HG03571 (cell line): Measurements from ENCODE around the gene ADAMTSL3.
"Not testable (repeated sequence)": the region's sequence is repeated elsewhere in the genome, so short reads cannot be mapped to it uniquely, and the experiment has no call there.

ENCODE experiments used
- ATAC-seq: cut with Tn5 transposase; IDR thresholded peaks from one replicate; pipeline ENCODE4 v1.9.1; 2021; ENCODE audit not compliant: unreplicated experiment

The ADAMTSL3 gene

DNA sequence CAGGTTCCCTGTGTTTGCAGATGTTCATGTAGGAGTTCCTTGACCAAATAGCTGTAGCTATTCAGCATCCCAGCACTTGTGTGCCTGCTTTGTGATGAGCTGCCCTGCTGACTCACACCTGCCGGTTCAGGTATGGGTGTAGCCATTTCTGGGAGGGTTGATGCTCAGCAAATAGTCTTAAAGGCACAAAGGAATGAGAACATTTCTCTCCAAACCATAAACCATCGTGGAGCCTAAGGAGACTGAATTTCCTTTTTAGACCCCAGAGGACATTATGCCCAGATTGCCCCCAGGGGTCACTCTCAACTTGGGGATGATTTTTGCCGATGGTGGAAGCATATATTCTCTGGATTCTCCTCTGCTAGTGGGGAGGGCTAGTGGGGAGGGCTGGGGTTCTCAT, 80.6 kb downstream of the ADAMTSL3 start:
- no peak for ATAC-seq

DNA sequence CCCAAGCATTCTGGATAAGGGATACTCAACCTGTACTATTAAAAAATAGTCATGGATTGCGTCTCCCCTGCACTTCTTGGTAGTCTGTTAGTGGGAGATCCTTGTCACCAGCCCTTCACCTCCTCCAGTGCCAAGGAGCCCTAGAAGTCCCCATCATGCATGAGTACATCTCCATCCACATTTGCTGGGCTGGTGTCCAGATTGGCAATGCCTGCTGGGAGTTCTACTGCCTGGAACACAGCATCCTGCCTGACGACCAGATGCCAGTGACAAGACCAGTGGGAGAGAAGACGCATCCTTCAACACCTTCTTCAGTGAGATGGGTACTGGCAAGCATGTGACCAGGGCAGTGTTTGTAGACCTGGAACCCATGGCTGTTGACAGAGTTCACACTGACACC, 85.7 kb downstream of the ADAMTSL3 start:
- no peak for ATAC-seq

DNA sequence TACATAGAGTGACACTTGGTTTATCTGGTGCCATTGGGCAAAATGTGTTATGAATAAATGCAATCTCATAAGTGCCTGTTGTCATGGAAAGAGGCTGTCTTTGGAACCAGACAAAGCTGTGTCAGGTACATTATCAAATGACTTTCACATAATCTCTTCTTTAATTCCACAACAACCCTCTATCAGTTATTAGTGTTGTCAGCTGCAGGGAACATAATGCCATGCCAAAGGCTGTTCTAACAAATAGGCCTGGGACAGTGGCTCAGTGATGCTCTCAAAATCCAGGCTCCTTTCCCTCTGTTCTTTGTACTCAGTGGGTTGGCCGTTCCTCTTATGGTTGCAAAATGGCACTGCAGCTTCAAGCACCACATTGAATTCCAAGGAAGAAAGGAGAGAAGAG, 91.8 kb downstream of the ADAMTSL3 start:
- ATAC-seq = no peak

DNA sequence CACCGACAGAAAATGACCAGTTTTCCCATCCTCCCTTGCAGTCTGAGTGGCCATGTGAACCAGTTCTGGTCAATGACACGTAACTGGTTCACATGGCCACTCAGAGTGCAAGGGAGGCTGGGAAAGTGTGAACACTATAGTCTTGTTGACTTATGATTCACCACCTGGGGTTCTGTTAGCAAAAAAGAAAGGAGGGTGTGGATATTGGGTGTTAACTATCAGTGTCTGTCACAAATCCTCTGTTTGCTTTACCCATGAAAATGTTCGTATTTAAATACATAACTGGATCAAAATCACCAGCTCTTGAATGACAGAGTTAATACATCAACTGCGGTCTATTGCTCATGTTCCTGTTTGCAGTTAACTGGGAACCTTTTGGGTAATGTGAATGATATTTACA, 92.3 kb downstream of the ADAMTSL3 start:
- ATAC-seq = no peak

DNA sequence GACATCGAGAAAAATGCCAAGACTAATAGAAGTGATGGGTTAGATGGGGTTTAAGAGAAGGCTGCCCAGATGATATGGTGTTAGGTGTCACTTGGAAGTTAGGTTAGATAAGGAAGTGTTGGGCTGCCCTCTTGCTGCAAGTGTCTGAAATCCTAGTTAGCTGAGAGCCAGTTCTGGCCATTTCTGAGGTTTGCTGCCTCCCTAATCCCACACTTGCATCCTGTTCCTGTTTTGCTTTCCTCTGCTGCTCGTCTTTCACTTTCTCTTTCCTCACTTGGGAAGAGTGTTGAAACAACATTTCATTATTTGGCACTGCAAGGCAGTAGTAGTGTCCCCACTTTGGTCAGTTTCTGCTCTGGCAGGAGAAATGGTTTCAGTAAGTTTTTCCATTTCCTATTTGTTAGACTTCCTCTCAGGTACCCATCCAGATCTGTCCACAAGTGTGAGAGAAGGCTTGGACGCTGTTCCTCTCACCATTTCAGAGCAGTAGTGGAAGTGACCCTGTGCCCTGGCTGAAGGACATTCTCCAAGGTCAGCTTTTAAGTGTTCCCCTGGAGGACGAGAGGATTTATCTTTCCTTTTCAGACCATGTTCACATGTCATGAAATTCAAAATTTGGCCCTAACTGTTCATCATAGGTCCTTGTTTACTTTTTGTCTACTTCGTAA, 93.3 kb downstream of the ADAMTSL3 start:
- ATAC-seq = no peak

DNA sequence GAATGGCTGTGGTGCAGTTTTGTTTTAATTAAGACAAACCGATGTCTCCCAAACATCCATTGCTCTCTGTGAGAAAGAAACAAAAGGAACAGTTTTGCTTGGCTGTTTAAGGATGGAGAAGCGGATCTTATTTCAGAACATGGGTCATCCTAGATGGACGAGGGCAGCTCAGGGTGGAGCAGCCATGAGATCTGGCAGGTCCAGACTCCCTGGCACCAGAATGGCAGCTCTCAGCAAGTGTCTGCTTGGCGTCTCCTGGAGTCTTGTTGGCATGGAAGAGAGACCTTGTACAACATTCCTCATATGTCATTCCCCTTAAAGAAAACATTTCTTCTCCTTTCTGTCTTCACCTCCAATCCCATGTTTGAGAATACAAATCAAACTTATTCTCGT, 93.8 kb downstream of the ADAMTSL3 start:
- ATAC-seq = no peak

DNA sequence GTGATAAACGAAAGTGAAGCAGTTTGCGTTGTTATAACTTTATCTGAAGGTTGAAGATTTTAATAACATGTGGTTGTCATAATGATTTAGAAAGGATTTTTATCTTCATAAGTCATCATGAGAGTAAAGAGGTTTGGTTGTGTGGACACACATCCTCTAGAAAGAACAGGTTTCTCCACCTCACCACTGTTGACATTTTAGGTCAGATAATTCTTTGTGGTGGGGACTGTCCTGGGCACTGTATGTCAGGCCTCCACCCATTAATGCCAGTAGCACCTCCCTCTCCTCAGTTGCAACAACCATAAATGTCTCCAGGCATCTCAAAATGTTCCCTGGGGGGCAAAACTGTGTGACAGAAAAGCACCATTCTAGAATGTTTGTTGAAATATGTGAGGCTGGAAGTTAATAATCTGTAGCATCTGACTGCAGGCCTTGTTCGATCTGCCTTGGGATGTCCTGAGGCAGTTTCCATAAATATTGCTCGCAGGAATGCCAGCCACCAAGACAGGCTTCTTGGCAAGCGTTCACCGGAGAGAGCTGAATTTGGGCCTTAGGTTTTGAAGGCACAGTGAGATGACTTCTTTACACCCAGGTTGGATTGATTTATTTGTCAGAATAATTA, 100.1 kb downstream of the ADAMTSL3 start:
- ATAC-seq = no peak

DNA sequence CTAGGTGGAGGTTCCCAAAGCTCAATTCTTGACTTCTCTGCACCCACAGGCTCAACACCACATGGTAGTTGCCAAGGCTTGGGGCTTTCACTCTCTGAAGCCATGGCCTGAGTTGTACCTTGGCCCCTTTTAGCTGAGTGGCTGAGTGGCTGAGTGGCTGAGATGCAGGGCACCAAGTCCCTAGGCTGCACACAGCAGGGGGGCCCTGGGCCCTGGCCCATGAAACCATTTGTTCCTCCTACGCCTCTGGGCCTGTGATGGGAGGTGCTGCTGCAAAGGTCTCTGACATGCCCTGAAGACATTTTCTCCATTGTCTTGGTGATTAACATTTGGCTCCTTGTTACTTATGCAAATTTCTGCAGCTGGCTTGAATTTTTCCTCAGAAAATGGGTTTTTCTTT, 103.4 kb downstream of the ADAMTSL3 start:
- ATAC-seq = not testable (repeated sequence)

DNA sequence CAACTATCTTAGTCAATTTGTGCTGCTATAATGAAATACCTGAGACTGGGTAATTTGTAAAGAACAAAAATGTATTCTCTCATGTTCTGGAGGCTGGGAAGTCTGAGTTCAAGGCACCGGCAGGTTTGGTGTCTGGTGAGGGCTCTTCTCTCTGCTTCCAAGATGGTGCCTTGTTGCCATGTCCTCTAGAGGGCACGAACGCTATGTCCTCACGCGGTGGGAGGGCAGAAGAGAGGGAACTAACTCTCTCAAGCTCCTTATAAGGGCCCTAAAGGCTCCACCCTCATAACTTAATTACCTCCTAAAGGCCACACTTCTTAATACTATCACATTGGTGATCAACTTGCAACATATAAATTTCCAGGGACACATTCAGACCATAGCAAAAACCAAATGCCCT, 108.4 kb downstream of the ADAMTSL3 start:
- no peak for ATAC-seq

DNA sequence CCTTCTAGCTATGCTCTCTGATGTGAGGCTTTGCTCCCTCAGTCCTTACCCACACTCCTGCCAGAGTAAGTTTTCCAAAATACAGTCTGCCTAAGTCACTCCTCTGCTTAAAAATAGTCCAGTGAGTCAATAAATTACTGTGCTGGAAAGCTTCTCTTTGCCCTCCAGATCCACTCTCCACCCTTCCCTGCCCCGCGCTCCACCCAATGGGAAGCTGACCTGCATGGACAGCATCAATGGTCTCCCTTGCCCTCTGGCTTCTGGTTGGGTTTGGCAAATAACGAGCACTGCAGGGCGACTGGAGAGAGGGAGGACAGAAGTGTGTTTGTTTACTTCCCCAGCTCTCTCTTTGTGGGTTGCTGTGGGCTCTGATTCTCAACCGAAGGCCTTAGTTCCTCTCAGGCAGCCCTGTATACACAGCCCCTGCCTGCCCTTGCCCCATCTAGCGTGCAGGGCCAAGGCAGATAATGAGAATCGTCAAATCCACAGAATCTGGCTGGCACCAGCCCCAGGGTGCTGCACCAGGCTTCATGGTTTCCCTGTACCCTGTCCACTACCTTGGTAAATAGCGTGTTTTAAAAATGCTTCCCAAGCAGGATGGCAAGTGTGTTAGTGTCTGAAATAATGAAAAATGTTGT, 110.4 kb downstream of the ADAMTSL3 start:
- no peak for ATAC-seq

DNA sequence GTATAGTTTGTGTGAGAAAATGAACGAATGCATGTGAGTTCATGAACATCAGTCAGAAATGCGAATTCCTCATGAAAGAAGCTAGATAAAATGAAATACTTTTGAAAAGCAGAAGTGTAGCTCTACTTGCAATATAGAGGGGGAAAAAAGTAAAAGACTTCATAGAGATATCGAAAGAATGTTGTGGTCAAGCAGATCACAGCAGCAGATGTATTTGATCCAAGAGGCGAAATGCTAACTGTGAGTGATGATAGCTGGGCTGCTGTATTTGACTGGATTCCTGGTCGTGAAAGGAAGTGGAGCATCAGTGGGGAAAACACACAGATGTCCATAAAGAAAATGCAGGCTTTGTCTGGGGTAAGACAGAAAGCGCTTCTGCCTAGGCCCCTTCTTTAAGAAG, 112.4 kb downstream of the ADAMTSL3 start:
- ATAC-seq = no peak

DNA sequence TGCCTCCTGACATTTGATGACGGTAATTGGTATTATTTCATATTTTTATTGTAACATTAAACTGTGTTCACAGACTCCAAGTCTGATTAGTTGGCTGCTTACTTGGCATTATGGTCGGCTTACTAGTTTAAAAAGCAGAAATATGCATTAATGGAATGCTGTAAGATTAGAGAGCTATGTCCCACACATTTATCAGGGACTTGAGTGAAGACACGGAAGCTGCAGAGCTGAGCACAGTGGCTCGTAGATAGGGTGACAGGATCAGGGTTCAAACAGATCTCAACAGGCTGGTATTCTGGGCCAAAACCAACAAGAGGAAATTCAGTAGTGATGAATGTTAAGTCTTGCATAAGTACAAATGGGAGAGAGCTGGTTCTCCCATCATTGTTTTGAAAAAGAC, 113.8 kb downstream of the ADAMTSL3 start:
- no peak for ATAC-seq

DNA sequence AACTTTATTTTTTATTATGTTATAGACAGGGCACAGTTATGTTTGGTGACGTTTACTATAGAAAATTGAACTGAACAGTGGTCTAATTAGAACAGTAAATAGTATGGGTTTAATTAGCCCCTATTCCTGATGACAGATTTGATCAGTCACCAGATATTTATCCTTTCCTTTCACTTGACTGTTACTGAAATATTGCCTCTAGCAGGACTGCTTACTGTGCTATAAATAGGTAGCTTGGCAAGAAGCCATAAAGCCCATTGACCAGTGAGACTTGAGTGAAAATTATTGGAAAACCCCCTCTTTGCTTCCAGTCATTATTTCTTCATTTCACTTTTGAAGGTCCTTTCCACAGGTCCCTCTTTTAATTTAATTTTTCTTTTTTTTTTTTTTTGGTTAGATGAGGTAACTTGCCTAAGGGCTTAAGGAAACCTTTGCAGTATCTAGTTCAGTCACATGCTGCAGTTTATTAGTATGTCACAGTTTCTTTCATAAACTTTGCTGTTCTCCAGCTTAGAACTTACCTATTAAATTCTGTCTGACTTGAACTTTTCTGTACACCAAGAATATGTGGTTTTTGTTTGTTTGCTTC, 115.6 kb downstream of the ADAMTSL3 start:
- ATAC-seq = no peak

DNA sequence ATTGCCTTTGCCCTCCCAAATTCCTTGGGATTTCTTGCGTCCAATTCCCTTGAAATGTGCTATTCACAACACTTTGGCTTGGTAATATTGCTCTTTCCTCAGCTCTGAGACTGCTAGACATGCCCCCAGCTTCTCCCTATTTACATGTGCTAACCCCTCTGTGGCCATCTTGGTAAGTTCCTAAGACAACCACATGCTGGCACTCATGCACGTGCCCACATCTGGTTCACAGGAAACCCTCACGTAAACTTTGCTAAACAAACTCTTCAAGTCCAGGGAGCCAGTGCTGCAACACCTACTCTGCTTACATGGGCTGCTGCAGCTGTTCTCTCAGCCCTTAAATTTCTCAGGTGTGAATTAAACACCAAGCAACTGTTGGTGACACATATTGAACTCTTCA, 121.8 kb downstream of the ADAMTSL3 start:
- no peak for ATAC-seq

DNA sequence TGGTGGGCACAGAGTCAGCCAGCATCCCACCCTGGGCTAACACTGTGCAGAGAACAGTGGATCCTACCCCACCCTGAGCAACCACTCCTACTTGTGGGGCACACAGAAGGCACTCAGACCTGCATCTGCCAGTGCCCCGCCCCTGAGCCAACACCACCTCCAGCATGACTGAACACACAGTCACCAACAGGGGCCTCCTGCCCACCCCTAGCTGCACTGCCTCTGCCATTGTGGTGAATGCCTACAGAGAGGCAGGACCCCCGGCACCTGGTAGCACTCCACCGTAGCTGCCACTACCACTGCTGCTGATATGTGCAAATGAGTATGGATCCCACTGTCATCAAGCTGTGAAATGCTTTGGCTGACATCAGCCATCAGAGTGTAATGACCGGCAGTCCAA, 123.1 kb downstream of the ADAMTSL3 start:
- ATAC-seq = no peak

DNA sequence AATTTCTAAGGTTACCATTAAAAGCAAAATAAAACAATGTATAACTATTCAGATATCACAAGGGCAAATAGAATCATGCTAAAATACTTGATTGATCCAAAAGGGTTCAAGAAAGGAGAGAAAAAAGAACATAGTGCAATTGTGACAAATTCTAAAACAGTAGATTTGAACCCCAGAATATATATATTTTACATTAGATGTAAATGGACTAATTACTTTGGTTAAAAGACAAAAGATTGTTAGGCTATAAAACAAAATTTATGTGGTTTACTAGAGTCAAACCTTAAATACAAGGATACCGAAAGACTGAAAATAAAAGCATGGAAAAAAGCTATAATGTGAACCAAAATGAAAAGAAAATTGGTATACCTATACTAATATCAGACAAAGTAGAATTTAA, 129.3 kb downstream of the ADAMTSL3 start:
- no peak for ATAC-seq

DNA sequence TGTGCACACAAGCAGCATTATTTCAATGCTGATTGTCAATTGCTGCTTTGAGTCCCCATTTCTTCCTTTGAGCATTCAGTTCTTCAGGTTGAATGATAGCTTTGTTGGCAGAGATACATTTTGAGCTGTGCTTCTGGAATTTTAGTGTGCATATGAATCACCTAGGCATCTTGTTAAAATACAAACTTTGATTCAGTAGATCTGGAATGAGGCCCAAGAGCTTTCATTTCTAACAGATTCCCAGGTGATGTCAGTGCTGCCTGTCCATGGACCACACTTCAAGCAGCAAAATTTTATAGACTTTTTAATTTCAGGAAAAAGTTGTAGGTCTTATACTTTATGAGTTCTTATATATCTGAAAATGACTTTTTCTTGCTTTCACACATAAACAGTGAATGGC, 131.1 kb downstream of the ADAMTSL3 start:
- no peak for ATAC-seq

DNA sequence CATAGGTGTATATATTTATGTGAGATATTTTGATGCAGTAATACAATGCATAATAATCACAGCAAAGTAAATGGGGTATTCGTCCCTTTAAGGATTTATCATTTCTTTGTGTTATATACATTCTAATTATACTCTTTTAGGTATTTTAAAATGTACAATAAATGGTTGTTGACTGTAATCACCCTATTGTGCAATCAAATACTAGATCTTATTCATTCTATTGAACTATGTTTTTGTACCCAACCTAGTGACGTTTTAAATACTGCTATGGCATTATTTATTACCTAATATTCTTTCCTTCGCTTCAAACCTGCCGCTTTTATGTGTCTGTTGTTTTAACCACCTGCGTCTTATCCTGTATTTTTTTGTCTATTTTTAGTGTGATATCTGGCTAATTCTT, 132.4 kb downstream of the ADAMTSL3 start:
- no peak for ATAC-seq

DNA sequence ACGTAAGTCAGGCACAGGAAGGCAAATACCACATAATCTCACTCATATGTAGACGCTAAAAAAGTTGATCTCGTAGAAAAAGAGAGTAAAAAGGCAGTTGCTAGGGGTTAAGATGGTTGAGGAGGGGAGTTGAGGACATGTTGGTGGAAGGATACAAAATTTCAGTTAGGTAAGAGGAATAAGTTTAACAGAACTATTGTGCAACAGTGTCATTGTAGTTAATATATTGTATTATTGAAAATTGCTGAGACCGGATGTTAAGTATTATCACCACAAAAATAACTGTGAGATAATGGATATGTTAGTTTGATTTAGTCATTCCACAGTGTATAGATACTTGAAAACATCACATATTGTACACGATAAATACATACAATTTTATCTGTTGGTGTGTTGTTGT, 139.1 kb downstream of the ADAMTSL3 start:
- no peak for ATAC-seq

DNA sequence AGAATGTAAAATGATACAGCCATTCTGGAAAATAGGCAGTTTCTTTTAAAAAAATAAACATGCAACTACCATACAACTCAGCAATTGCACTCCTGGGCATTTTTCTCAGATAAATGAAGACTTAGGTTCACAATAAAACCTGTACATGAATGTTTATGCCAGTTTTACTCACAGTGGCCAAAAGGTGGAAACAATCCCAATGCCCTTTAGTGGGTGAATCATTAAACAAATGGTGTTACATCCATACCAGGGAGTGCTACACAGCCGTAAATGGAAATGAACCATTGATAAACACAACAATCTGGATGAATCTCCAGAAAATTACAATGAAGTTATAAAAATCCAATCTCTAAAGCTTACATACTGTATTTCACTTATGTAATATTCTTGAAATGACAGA, 140.3 kb downstream of the ADAMTSL3 start:
- ATAC-seq = no peak

DNA sequence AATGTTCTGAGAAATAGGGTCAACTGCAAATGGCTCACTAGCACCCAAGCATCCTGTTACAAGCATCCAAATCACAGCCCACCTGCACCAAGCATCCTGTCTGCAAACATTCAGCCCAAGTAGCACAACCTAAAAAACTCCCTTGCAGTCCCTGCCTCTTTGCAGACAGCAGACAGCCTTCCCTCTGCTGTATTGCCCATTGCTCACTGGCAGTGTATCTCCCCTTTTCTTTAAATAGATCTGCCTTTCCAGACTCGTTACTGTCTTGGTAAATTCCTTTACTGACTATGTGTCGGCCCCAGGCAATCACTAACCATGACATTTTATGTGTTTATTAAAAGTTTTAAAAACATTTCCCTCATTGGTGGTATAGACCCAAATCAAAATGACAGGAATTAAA, 155.4 kb downstream of the ADAMTSL3 start:
- ATAC-seq = no peak

DNA sequence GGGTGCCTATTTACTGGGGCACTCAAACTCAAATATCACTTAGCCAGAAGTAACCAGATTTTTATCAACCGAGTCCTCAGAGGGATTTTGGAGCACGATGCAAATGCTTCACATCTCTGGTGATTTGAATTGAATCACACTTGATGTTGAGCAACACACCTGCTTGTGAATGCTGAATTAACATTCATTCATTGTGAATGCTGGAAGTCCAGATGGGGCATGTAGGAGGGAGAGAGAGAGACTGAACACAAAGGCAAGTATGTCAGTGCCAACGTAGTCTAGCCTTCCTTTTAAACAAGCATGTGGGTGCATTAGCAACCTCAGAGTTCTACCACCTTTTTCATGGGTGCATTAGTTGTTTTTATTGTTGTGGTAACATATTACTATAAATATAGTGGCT, 156.2 kb downstream of the ADAMTSL3 start:
- no peak for ATAC-seq
